GM11168 (cell line): Measurements from ENCODE around the gene TPRKB.
"Not testable (repeated sequence)": the region's sequence is repeated elsewhere in the genome, so short reads cannot be mapped to it uniquely, and the experiment has no call there.

Experiments
- in situ Hi-C: fragments of 300-500 bp; cut with MboI; formaldehyde crosslinking; loops from one replicate; pipeline ENCODE4 v1.12.0; 2022; ENCODE audit warnings: low sequenced_read_pairs; ENCODE audit not compliant: unreplicated experiment

Gene TPRKB

DNA sequence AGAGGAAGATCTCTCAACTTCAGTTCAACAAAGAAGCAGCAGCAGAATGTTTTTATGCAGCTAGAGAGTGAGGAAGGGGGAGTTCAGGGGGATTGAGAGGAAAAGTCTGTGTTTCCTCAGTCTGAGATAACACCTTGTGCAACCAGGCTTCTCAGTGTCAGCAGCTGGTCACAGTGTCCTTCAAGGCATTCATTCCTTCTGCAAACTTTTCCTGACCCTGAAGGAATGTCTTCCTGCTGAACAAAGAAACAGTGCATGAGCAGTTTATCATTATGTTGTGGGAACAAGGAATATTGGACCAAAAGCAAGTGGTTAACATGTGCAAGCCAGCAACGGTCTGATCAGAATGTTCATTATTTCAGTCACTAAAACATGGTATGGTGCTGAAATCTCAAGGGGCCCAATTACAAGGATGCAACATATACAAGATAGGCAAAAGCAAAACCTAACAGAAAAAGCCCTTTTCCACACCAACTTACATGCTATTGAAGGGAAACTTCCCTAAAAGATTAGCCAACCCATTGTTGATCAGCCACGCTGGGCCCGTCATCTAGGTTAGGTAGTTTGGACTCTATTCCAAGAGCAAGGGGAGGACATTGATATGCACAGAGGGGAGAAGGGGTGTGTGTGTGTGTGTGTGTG lies 34.2 kb downstream of the TPRKB start:
- in situ Hi-C loops, result loop anchor here (5.0 kb wide), 1 partner anchor 61 kb away; the partner anchor contains the start of gene NAT8

DNA sequence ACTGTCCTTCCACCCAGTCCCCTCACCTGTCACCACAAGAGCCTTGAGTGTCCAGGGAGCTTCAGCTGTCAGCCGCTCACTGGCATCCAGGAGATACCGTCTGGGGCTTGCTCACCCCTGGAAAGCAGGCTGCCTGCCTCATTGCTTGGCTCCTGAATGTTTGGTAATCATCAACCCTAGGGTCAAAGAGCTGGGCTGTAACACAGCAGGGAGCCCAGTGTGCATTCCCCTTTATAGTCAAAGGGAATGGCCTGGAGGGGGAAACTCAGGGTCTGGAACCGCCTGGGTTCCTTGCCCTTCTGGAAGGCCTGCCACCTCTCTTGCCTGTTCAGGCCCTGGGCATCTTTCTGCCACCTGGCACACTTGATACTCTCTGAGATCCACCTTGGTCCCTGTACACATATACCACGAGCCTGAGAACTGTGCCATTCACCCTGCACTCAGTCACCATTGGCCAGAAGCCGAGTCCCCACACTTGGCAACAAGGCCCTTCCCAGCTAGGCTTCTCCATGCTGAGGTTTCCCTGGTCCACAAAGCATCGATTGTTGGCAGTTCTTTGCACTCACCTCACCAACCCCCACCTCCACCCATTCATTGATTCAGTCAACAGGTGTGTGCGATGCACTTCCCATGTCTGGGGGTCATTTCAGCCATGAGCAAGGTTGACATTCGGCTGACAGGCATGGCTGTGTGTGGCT lies 35.0 kb downstream of the TPRKB start:
- in situ Hi-C loops, result loop anchor here (5.0 kb wide), 1 partner anchor 60 kb away; the partner anchor contains the start of gene NAT8

DNA sequence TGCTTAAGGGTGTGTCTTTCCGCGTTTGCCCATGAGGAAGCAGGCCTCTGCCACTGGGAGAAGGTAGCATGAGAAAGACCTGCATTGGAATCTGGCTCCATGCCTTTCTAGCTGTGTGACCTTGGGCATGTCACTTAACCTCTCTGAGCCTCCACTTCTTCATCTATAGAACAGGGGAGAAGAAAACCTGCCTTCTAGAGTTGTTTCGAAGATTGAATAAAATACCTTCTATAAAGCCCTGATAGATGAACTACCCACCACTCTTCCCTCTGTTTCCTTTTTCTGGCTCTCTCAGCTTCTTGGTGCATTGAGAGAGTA lies 35.7 kb downstream of the TPRKB start:
- in situ Hi-C loops, result loop anchor here (5.0 kb wide), 1 partner anchor 59 kb away; the partner anchor contains the start of gene NAT8

DNA sequence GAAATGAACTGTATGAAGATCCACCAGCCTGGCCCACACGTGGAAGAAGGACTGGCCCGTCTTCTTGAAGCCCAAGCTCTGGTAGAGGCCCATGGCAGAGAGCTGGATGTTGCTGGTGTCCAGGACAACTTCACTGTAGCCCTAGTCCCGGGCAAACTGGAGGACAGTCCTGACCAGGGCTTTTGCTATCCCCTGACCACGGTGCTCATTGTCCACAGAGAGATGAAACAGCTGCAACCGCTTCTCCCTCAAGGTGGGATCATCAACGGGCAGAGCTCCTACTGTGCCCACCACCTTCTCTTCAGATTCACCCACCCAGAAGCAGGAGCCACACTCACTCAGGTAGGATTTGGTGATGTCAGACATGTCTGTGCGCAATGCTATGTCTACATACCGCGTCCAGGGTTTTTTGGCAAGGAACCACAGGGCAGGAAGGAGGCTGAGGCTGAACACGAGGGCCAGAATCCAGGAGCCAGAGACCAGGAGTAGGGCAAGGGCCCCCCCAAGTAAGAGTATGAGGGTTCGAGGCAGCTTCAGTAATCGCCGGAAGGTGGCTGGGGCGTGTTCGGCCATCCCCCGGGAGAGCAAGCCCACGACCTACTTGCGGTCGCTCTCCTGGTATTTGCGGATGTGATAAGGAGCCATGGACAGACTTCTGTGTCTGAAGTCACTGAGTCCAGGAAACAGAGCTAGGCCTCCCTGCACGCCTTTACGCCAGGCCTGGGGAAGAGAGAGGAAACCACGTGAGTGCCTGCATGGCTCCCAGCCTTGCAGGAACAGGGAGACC lies 36.3 kb downstream of the TPRKB start:
- in situ Hi-C loops, result loop anchor here (5.0 kb wide), 1 partner anchor 59 kb away; the partner anchor contains the start of gene NAT8

DNA sequence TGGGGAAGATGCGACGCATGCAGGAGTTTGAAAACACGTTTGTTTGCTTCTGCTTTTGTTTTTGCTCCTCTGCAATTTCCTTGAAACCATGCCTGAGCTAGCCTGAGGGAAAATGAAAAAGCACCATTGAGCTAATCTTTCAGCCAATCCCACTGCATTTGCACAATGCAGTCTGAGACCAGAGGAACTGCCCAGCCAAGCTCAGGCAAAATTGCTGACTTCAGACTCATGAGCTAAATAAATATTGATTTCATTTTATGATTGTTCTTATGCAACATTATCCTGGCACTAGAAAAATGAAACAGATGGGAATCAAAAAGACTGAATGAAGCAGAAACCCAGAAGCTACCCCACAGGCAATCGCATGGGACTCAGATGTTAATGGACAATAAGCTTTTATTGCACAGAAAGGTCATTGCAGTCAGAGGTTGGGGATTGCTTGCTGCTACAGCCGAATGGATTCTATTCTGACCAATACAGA lies 37.0 kb downstream of the TPRKB start:
- in situ Hi-C loops, result loop anchor here (5.0 kb wide), 1 partner anchor 58 kb away; the partner anchor contains the start of gene NAT8

DNA sequence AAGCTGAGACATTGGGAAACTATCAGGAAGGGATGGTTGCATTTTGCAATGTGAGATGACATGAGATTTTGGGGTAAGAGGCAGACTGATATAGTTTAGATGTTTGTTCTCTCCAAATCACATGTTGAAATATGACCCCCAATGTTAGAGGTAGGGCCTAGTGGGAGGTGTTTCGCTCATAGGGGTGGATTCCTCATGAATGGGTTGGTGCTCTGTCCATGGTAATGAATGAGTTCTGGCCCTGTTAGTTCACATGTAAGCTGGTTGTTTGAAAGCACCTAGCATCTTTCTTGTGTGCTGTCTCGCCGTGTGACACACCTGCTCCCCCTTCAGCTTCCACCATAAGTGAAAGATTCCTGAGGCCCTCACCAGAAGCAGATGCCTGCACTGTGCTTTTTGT lies 37.7 kb downstream of the TPRKB start:
- in situ Hi-C loops, result no loop called here

DNA sequence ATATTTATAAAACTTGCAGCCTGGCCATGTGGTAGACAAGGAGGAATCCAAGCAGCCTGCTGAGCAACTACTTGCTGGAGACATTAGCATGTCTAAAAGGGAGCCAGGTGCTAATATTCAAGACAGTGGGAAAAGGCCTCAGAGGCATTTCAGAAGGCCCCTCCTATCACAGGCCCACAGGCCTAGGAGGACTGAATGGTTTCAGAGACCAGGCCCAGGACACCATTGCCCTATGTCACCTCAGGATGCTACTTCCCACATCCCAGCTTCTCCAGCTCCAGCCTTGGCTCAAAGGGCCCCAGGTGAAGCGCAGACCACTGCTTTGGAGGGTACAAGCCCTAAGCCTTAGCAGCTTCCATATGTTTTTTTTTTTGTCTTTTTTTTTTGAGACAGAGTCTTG lies 39.0 kb downstream of the TPRKB start:
- in situ Hi-C loops, result no loop called here

DNA sequence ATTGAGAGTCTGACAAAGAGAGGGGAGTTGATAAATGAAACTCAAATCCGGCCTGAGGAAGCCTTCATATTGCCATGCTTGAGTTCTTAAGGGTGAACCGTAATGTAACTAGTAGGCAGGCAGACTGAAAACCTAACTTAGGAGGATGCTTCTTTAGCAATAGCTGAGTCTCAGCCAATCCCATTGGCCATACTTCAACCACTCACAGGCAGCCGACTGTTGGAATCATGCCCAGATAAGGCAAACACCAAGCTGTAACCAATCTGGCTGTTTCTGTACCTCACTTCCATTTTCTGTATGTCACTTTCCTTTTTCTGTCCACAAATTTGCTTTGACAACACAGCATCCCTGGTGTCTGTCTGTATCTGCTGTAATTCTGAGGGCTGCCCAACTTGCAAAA lies 39.5 kb downstream of the TPRKB start:
- in situ Hi-C loops, result no loop called here

DNA sequence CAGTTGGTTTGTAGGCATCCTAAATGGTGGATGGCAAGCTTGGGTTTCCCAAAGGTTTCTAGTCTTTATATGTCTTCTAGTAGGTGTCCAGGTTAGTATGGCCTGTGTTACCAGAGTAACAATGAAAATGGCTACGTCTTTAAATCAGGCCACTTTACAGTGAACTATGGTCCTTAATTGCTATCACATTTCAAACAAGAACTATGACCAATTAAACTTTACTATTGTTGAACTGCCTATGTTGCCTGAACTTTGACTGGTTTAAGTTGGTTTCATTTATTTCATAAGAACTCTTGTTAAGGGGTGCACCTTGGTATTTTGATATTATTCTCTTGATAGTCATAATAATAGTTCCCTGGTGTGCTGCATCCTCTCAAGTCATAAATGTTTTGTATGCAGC lies 40.2 kb downstream of the TPRKB start:
- in situ Hi-C loops, result not testable (repeated sequence)

DNA sequence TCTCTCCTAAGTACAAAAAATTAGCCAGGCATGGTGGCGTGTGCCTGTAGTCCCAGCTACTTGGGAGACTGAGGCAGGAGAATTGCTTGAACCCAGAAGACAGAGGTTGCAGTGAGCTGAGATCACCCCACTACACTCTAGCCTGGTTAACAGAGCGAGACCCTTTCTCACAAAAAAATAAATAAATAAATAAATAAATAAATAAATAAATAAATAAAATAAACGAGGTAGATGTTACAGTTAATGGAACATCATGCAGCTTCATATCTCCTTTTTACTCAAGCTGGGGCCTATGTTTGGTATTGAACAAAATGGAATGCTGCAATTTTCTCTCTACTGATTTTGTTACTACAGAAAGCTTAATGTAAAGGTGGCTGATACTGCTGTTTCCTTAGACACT lies 40.6 kb downstream of the TPRKB start:
- in situ Hi-C loops, result not testable (repeated sequence)

DNA sequence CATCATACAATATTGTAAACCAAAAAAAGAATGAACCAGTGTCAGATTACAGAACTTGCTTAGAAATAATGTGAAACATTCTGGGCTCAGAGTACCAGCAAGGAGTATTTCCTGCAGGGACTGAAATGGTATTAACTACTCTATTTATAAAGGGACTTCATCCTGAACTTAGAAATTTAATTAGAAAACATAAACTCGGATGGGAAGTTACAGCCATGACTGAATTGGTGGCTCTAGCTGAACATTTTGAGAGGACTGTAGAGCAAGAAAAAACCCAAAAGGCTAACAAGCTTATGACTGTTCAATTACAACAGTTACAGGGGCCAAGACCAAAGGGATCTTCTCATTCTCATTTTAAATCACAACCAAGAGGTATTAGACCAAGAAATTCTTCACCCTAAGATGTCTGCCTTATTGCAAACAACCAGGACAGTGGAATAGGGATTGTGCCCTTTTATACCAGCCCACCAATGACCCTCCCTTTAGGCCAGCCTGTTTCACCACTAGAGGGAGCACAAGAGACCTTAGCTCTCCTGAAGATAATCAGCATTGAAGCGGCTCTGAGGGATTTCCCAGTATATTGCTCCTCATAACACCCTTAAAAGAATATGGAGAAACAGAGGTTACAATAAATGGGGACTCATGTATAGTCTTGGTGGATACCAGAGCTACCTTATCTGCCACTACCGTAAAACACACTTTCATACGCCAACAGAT lies 46.6 kb downstream of the TPRKB start:
- in situ Hi-C loops, result not testable (repeated sequence)

DNA sequence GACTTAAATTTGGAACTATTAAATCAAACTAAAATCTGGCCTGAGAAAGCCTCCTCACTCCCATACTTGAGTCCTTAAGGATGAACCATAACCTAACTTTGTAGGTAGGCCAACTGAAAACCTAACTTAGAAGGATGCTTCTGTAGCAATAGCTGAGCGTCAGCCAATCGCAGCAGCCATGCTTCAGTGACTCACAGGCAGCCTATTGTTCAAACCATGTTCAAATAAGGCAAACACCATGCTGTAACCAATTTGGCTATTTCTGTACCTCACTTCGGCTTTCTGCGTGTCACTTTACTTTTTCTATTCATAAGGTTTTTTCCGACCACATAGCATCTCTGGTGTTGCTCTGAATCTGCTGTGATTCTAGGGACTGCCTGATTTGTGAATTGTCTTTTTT lies 48.7 kb downstream of the TPRKB start:
- in situ Hi-C loops, result loop anchor here (5.0 kb wide), 1 partner anchor 61 kb away; no protein-coding TSS in a partner anchor

DNA sequence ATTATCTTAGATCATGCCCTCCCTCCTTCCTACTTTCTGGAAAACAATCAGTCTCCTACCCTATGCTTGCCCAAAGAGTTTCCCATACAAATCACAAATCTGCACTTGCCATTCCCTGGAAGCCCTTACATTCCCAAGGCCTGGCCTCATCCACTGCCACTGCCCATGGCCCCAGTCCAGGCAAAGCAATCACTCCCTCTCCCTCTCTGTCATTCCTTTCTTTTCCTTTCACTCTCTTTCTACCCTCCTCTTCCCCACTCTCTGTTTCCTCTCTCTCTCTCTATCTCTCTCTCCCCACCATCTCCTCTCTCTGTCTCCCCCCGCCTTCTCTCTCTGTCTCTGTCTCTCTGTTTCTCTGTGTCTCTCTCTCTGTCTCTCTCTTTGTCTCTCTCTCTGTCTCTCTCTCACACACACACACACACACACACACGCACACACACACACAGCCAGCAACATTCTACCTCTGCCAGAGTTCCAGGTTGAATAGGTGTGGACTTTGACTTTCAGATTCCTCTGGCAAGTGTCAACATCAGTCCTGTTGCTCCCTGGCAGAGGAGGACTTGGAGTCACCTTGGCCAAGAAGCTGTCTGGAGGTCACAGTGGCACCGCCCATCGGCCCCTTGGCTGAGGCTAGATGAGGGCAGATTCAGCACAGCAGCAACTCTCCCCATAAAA lies 51.2 kb downstream of the TPRKB start:
- in situ Hi-C loops, result loop anchor here (5.0 kb wide), 1 partner anchor 59 kb away; no protein-coding TSS in a partner anchor

DNA sequence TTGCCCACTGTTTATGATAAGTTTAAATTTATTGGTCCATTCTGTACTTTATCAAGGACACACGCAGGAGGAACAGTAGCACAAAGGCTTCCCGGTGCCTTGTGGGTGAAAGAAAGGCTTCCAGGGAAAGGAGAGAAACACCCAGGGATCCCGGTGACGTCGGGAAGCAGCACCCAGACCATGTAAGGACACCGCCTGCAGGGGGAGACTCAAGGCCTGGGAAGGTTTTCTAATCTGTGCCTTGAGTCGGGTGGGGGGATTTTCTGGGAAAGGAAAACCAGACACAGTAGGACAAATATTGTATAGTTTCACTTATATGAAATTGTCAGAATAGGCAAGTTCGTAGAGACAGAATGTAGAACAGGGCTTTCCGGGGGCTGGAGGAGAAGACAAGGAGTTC lies 52.2 kb downstream of the TPRKB start:
- in situ Hi-C loops, result loop anchor here (5.0 kb wide), 1 partner anchor 58 kb away; no protein-coding TSS in a partner anchor

DNA sequence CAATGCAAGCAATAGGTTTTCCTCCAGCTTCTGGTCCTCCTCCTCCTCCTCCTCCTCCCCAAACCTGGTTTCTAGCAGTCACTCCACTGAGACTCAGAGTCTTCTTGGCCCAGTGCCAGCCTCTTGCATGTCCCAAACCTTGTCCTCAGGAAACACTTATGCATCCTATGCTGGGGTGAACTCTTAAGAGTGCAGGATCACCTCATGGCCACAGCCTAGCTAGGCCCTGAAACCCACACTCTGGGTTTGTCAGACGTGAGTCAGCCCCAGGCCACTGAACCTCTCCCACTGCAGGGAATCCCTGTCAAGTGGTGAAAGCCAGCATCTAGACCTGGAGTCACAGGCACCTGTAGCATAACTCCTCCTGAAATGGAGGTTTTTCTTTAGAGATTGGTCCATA lies 52.8 kb downstream of the TPRKB start:
- in situ Hi-C loops, result not testable (repeated sequence)

DNA sequence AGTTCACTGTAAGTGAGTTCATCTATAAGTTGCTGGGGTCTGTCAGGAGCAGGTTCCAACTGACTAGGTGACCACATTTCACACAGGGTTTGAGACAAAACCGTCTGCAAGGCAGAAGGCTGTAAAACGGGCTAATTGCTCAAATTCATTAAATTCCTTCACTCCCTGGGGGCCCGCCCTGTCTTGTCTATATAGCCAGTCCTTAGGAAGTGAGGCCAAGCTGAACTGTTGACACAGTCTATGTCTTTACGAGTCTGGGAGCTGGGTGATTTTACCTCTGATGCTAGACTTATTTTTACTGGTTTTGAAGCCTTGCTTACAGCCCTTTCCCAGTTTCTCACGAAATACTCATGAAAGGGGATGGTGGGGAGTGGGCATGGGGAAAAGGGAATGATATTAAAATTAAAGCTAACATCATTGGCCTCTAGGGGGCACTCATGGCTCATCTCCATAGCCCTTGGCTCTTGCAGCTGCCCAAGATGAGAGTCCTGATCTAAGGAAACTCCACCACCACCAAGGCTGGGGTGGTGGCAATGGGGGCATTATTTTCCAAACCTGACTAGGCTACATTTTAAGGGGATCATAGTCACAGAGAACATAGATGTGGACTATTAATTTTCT lies 57.1 kb downstream of the TPRKB start:
- in situ Hi-C loops, result not testable (repeated sequence)
